Astrocyte (in vitro differentiated cells and primary cell): ENCODE measurements around the gene TESK2. TPM values are rescaled to one million over a fixed set of nuclear protein-coding genes. Genes with fewer than 3 reads are reported as not detected.

Experiments
- DNase-seq: peaks from one replicate; pipeline ENCODE4 v3.0.0-alpha.2; 2010; ENCODE audit warnings: low read depth
- FAIRE-seq: peaks from 2 replicates; lab custom pipeline; 2011; peaks lifted over from hg19 to GRCh38; lab: Jason Lieb, UNC
- H2AFZ ChIP-seq: 2 replicates; pipeline ENCODE4 v1.6.0; 2012; ENCODE audit warnings: low read depth, low read length, inconsistent platforms
- H3K27ac ChIP-seq: 2 replicates; pipeline ENCODE4 v1.5.1; 2011; ENCODE audit warnings: low read depth, low read length, inconsistent platforms
- H3K27me3 ChIP-seq: 2 replicates; pipeline ENCODE4 v1.6.0; 2011; ENCODE audit warnings: low read length, inconsistent platforms; ENCODE audit not compliant: insufficient read depth
- H3K36me3 ChIP-seq: 2 replicates; pipeline ENCODE4 v1.5.1; 2011; ENCODE audit warnings: low read length, inconsistent platforms; ENCODE audit not compliant: insufficient read depth
- H3K4me1 ChIP-seq: 2 replicates; pipeline ENCODE4 v1.5.1; 2011; ENCODE audit warnings: low read length, inconsistent platforms; ENCODE audit not compliant: insufficient read depth
- H3K4me2 ChIP-seq: 2 replicates; pipeline ENCODE4 v1.6.0; 2012; ENCODE audit warnings: low read length, inconsistent platforms
- H3K4me3 ChIP-seq: 2 replicates; pipeline ENCODE4 v1.5.1; 2011; ENCODE audit warnings: low read depth, mild to moderate bottlenecking, low read length, inconsistent platforms; ENCODE audit not compliant: insufficient read depth
- H3K79me2 ChIP-seq: 2 replicates; pipeline ENCODE4 v1.6.0; 2012; ENCODE audit warnings: mild to moderate bottlenecking, low read length, inconsistent platforms; ENCODE audit not compliant: insufficient read depth
- H3K9ac ChIP-seq: 2 replicates; pipeline ENCODE4 v1.6.0; 2012; ENCODE audit warnings: mild to moderate bottlenecking, low read length, inconsistent platforms
- H3K9me3 ChIP-seq: 2 replicates; pipeline ENCODE4 v1.5.1; 2012; ENCODE audit warnings: low read depth, mild to moderate bottlenecking, low read length, inconsistent platforms; ENCODE audit not compliant: insufficient read depth
- H4K20me1 ChIP-seq: 2 replicates; pipeline ENCODE4 v1.6.0; 2012; ENCODE audit warnings: low read length, inconsistent platforms; ENCODE audit not compliant: insufficient read depth
- H3K27ac Mint-ChIP-seq: one replicate; pipeline ENCODE4 v1.8.0; 2021; ENCODE audit warnings: mild to moderate bottlenecking, mixed read lengths; ENCODE audit not compliant: unreplicated experiment
- H3K27me3 Mint-ChIP-seq: one replicate; pipeline ENCODE4 v1.8.0; 2021; ENCODE audit warnings: low read depth, mixed read lengths; ENCODE audit not compliant: unreplicated experiment
- H3K36me3 Mint-ChIP-seq: one replicate; pipeline ENCODE4 v1.8.0; 2021; ENCODE audit warnings: low read depth, mixed read lengths; ENCODE audit not compliant: unreplicated experiment
- H3K4me1 Mint-ChIP-seq: one replicate; pipeline ENCODE4 v1.8.0; 2021; ENCODE audit warnings: low read depth, mixed read lengths; ENCODE audit not compliant: unreplicated experiment
- H3K4me3 Mint-ChIP-seq: one replicate; pipeline ENCODE4 v1.8.0; 2021; ENCODE audit warnings: mild to moderate bottlenecking, moderate library complexity, mixed read lengths; ENCODE audit not compliant: unreplicated experiment
- H3K9me3 Mint-ChIP-seq: one replicate; pipeline ENCODE4 v1.8.0; 2021; ENCODE audit warnings: mild to moderate bottlenecking, mixed read lengths; ENCODE audit not compliant: unreplicated experiment
- CTCF ChIP-seq: IDR thresholded peaks from 2 replicates; pipeline ENCODE4 v1.5.1; 2011; ENCODE audit warnings: low read depth, mild to moderate bottlenecking, inconsistent platforms, low read length, moderate library complexity; ENCODE audit not compliant: insufficient read depth
- EZH2 ChIP-seq: IDR thresholded peaks from 2 replicates; pipeline ENCODE4 v1.6.1; 2012; ENCODE audit warnings: mild to moderate bottlenecking, low read length, inconsistent platforms; ENCODE audit not compliant: insufficient read depth
- total RNA-seq: library from RNA; stranded (reverse); gene quantifications from 2 replicates; pipeline ENCODE4 v1.2.1, GENCODE V29; 2021

The TESK2 gene
- total RNA-seq, 1 donor from 2014 or later: 1.7 TPM

GRCh38 chr1:45443580-45444446 lies 47.1 kb downstream of the TESK2 start:
- FAIRE-seq (no peak), DNase-seq (no peak)
- no peaks in the 10 kb centered on the region for H3K36me3 ChIP-seq
- Mint-ChIP-seq H3K27me3 (no peaks in the 10 kb centered on the region), H3K27ac (no peak overlapping the region), H3K9me3 (no peaks in the 10 kb centered on the region), H3K4me3 (no peak overlapping the region), H3K4me1 (no peaks in the 10 kb centered on the region), H3K36me3 (no peaks in the 10 kb centered on the region)
- no peaks in the 10 kb centered on the region for H3K9me3 ChIP-seq
- H3K4me1 ChIP-seq: peaks cover 6% of the 10 kb centered on the region
- no peak overlapping the region for H3K4me3 ChIP-seq
- no peaks in the 10 kb centered on the region for H4K20me1 ChIP-seq
- H3K27me3 ChIP-seq: no peaks in the 10 kb centered on the region
- no peaks in the 10 kb centered on the region for H3K79me2 ChIP-seq
- no peak for TF ChIP-seq CTCF
- TF ChIP-seq EZH2: no peak
- no peak overlapping the region for H3K27ac ChIP-seq
- no peak overlapping the region for H3K4me2 ChIP-seq
- no peak overlapping the region for H3K9ac ChIP-seq
- H2AFZ ChIP-seq: no peak overlapping the region

GRCh38 chr1:45442272-45442671 lies 48.7 kb downstream of the TESK2 start:
- Mint-ChIP-seq H3K4me3 (no peak overlapping the region), H3K9me3 (no peaks in the 10 kb centered on the region), H3K27me3 (no peaks in the 10 kb centered on the region), H3K4me1 (no peaks in the 10 kb centered on the region), H3K36me3 (no peaks in the 10 kb centered on the region), H3K27ac (peak overlapping the region; percentile 80)
- no peak overlapping the region for H3K9ac ChIP-seq
- no peaks in the 10 kb centered on the region for H3K79me2 ChIP-seq
- H3K9me3 ChIP-seq: no peaks in the 10 kb centered on the region
- peak overlapping the region; percentile 35 for H3K4me2 ChIP-seq
- H3K27ac ChIP-seq: no peak overlapping the region
- no peak overlapping the region for H2AFZ ChIP-seq
- no peaks in the 10 kb centered on the region for H4K20me1 ChIP-seq
- H3K36me3 ChIP-seq: no peaks in the 10 kb centered on the region
- peaks cover 6% of the 10 kb centered on the region for H3K4me1 ChIP-seq
- FAIRE-seq (no peak), DNase-seq (peak; percentile 79)
- TF ChIP-seq EZH2: no peak
- no peak for TF ChIP-seq CTCF
- no peaks in the 10 kb centered on the region for H3K27me3 ChIP-seq
- H3K4me3 ChIP-seq: no peak overlapping the region

- Mint-ChIP-seq H3K9me3 (no peaks in the 10 kb centered on the region), H3K27ac (no peak overlapping the region), H3K27me3 (no peaks in the 10 kb centered on the region), H3K4me1 (no peaks in the 10 kb centered on the region), H3K4me3 (no peak overlapping the region), H3K36me3 (no peaks in the 10 kb centered on the region)
- no peak overlapping the region for H3K4me2 ChIP-seq
- H3K4me1 ChIP-seq: peaks cover 3% of the 10 kb centered on the region
- H3K79me2 ChIP-seq: no peaks in the 10 kb centered on the region
- no peak overlapping the region for H3K4me3 ChIP-seq
- H3K27ac ChIP-seq: no peak overlapping the region
- H2AFZ ChIP-seq: no peak overlapping the region
- no peaks in the 10 kb centered on the region for H3K36me3 ChIP-seq
- TF ChIP-seq CTCF (no peak), EZH2 (no peak)
- H3K9me3 ChIP-seq: no peaks in the 10 kb centered on the region
- DNase-seq (no peak), FAIRE-seq (no peak)
- no peak overlapping the region for H3K9ac ChIP-seq
- H3K27me3 ChIP-seq: no peaks in the 10 kb centered on the region
- H4K20me1 ChIP-seq: no peaks in the 10 kb centered on the region
Measured at GRCh38 chr1:45437323-45437722, 53.6 kb downstream of the TESK2 start.
